HepG2 (cell line): ENCODE measurements around the gene DCDC2. TPM values are rescaled to one million over a fixed set of nuclear protein-coding genes. Genes with fewer than 3 reads are reported as not detected.

Source experiments
- ARNT ChIP-seq: fragments of 450-650 bp; IDR thresholded peaks from 2 replicates; pipeline ENCODE4 v1.6.1; 2017
- BATF2 ChIP-seq: sonication (generic); formaldehyde crosslinking; IDR thresholded peaks from 2 replicates; pipeline ENCODE4 v1.8.0; 2022; ENCODE audit warnings: mild to moderate bottlenecking, missing genetic modification reagents, moderate library complexity
- CREM ChIP-seq, 2 experiments: sonication (generic) in 1 of 2; formaldehyde crosslinking in 1 of 2; IDR thresholded peaks; 2 replicates each; pipeline versions ENCODE4 v1.4.0 to v1.6.1; 2016 to 2020; ENCODE audit warnings: antibody characterized with exemption in 1 of 2, mild to moderate bottlenecking in 1 of 2, missing genetic modification reagents in 1 of 2
- FOSL2 ChIP-seq: sonication (generic); formaldehyde crosslinking; IDR thresholded peaks from 2 replicates; pipeline ENCODE4 v1.4.0; 2020; ENCODE audit warnings: missing genetic modification reagents
- GABPB1 ChIP-seq: IDR thresholded peaks from 2 replicates; pipeline ENCODE4 v1.6.1; 2016; ENCODE audit warnings: mild to moderate bottlenecking, missing genetic modification reagents, moderate library complexity, missing compliant biosample characterization
- POLR2AphosphoS2 ChIP-seq: IDR thresholded peaks from 2 replicates; pipeline ENCODE4 v1.6.1; 2011; ENCODE audit warnings: low read depth, low read length, improper control_type of control experiment
- RBAK ChIP-seq: sonication (generic); formaldehyde crosslinking; IDR thresholded peaks from 2 replicates; pipeline ENCODE4 v1.5.1; 2020; ENCODE audit warnings: mild to moderate bottlenecking, missing genetic modification reagents
- SMARCC2 ChIP-seq: fragments of 450-650 bp; IDR thresholded peaks from 2 replicates; pipeline ENCODE4 v1.6.1; 2017; ENCODE audit warnings: antibody characterized with exemption, mild to moderate bottlenecking
- SMC3 ChIP-seq: IDR thresholded peaks from 2 replicates; pipeline ENCODE4 v1.6.1; 2011; ENCODE audit warnings: low read length, improper control_type of control experiment
- ZBTB44 ChIP-seq: sonication (generic); formaldehyde crosslinking; IDR thresholded peaks from 2 replicates; pipeline ENCODE4 v1.4.0; 2020; ENCODE audit warnings: missing genetic modification reagents
- ZFP37 ChIP-seq: sonication (generic); formaldehyde crosslinking; IDR thresholded peaks from 2 replicates; pipeline ENCODE4 v1.4.0; 2020; ENCODE audit warnings: missing genetic modification reagents, borderline replicate concordance
- ZNF143 ChIP-seq: sonication (generic); formaldehyde crosslinking; IDR thresholded peaks from 2 replicates; pipeline ENCODE4 v1.4.0; 2020; ENCODE audit warnings: missing genetic modification reagents
- ZNF276 ChIP-seq: sonication (generic); formaldehyde crosslinking; IDR thresholded peaks from 2 replicates; pipeline ENCODE4 v1.4.0; 2020; ENCODE audit warnings: mild to moderate bottlenecking, low read depth, missing genetic modification reagents
- ZNF382 ChIP-seq: sonication (generic); formaldehyde crosslinking; IDR thresholded peaks from 2 replicates; pipeline ENCODE4 v1.5.0; 2020; ENCODE audit warnings: missing genetic modification reagents, mild to moderate bottlenecking, borderline replicate concordance
- ZNF609 ChIP-seq: sonication (generic); formaldehyde crosslinking; IDR thresholded peaks from 2 replicates; pipeline ENCODE4 v1.4.0; 2020; ENCODE audit warnings: mild to moderate bottlenecking, missing genetic modification reagents, borderline replicate concordance
- ZNF652 ChIP-seq: IDR thresholded peaks from 2 replicates; pipeline ENCODE4 v1.6.1; 2016; ENCODE audit warnings: low read depth, borderline replicate concordance
- ZNF710 ChIP-seq: sonication (generic); formaldehyde crosslinking; IDR thresholded peaks from 2 replicates; pipeline ENCODE4 v1.5.0; 2020; ENCODE audit warnings: mild to moderate bottlenecking, missing genetic modification reagents, borderline replicate concordance
- ZNF749 ChIP-seq: sonication (generic); formaldehyde crosslinking; IDR thresholded peaks from 2 replicates; pipeline ENCODE4 v1.8.0; 2022; ENCODE audit warnings: mild to moderate bottlenecking, missing genetic modification reagents, moderate library complexity, borderline replicate concordance
- ZNF883 ChIP-seq: sonication (generic); formaldehyde crosslinking; IDR thresholded peaks from 2 replicates; pipeline ENCODE4 v1.5.1; 2020; ENCODE audit warnings: mild to moderate bottlenecking, missing genetic modification reagents; ENCODE audit errors: not compliant biosample characterization
- ZSCAN31 ChIP-seq: sonication (generic); formaldehyde crosslinking; IDR thresholded peaks from 2 replicates; pipeline ENCODE4 v1.5.0; 2020; ENCODE audit warnings: low read depth, mild to moderate bottlenecking, missing genetic modification reagents
- polyA plus RNA-seq, 8 experiments: library from polyadenylated mRNA; depleted of rRNA in 3 of 8; stranded (reverse) in 7 of 8; unstranded in 1 of 8; fragments of >200 nt; fragmentation: Illumina TruSeq in 4 of 8; extraction: Trizol in 4 of 8; gene quantifications; 2 replicates each; pipeline versions ENCODE4 v1.2.1 to v1.2.3, GENCODE V29; 2011 to 2016; ENCODE audit warnings: low read depth in 4 of 8, missing spikeins in 1 of 8, mixed read lengths in 1 of 8; ENCODE audit not compliant: insufficient read depth in 1 of 8
- total RNA-seq, 5 experiments: library from RNA; depleted of rRNA; stranded (reverse); fragments of >200 nt; fragmentation: Illumina TruSeq; extraction: Trizol; gene quantifications; 2 replicates each; pipeline ENCODE4 v1.2.3, GENCODE V29; 2016; ENCODE audit warnings: low read depth in 1 of 5

Gene DCDC2
- total and polyA plus RNA-seq, 2 of the 13 experiments (the other 11 are each of a cell fraction or from before 2014, with no cell fraction given), result 9.0 to 36.2 TPM

GRCh38 chr6:24396824-24397223, 39.0 kb upstream of the DCDC2 start (continued):
- TF ChIP-seq ZNF710 (CRISPR knock-in tag) (no peak), RBAK (no peak), SMC3 (peak; percentile 1; the same call in 1 of the 2 replicates), CREM (IDR thresholded peaks at IDR 0.05) (no peak), CREM (CRISPR knock-in tag; IDR thresholded peaks at IDR 0.05) (no peak), ZNF276 (CRISPR knock-in tag) (no peak), SMARCC2 (no peak), ARNT (no peak), ZFP37 (no peak), GABPB1 (CRISPR knock-in tag) (no peak), ZNF883 (CRISPR knock-in tag) (no peak), ZNF609 (CRISPR knock-in tag) (no peak), ZNF652 (CRISPR knock-in tag) (no peak), ZNF382 (CRISPR knock-in tag) (no peak), BATF2 (no peak), ZBTB44 (no peak), ZNF143 (CRISPR knock-in tag) (no peak), ZNF749 (CRISPR knock-in tag) (no peak), POLR2AphosphoS2 (no peak), ZSCAN31 (CRISPR knock-in tag) (no peak), FOSL2 (peak; percentile 48)
